HG03571 (cell line): ENCODE measurements around the gene F7.
"Not testable (repeated sequence)": the region's sequence is repeated elsewhere in the genome, so short reads cannot be mapped to it uniquely, and the experiment has no call there.

ENCODE experiments used
- ATAC-seq: cut with Tn5 transposase; IDR thresholded peaks from one replicate; pipeline ENCODE4 v1.9.1; 2021; ENCODE audit not compliant: unreplicated experiment

F7 gene

DNA sequence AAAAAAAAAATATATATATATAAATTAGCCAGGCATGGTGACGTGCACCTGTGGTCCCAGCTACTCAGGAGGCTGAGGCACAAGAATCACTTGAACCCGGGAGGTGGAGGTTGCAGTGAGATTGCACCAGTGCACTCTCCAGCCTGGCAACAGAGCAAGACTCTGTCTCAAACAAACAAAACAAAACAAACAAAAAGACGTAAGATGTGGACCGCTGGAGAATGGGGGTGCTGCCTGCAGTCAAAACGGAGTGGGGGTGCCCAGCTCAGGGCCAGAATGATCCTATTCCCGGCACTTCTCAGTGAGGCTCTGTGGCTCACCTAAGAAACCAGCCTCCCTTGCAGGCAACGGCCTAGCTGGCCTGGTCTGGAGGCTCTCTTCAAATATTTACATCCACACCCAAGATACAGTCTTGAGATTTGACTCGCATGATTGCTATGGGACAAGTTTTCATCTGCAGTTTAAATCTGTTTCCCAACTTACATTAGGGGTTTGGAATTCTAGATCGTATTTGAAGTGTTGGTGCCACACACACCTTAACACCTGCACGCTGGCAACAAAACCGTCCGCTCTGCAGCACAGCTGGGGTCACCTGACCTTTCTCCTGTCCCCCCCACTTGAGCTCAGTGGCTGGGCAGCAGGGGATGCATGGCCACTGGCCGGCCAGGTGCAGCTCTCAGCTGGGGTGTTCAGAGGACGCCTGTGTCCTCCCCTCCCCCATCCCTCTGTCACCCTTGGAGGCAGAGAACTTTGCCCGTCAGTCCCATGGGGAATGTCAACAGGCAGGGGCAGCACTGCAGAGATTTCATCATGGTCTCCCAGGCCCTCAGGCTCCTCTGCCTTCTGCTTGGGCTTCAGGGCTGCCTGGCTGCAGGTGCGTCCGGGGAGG, at the start of gene F7:
Gene F7 (plus strand): TSS at position 760 of the 889 bp plus-strand sequence. CDS start 51 bp downstream, at position 811.
- no peak for ATAC-seq

DNA sequence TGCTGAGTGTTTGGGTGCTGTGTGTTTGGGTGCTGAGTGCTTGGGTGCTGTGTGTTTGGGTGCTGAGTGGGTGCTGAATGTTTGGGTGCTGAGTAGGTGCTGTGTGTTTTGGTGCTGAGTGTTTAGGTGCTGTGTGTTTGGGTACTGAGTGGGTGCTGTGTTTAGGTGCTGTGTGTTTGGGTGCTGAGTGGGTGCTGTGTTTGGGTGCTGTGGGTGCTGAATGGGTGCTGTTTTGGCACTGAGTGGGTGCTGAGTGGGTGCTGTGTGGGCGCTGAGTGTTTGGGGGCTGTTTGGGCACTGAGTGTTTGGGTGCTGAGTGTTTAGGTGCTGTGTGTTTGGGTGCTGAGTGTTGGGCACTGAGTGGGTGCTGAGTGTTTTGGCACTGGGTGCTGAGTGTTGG, 48.5 kb upstream of the F7 start:
- ATAC-seq: no peak

GRCh38 chr13:113057559-113057958, 48.0 kb upstream of the F7 start:
- not testable (repeated sequence) for ATAC-seq

DNA sequence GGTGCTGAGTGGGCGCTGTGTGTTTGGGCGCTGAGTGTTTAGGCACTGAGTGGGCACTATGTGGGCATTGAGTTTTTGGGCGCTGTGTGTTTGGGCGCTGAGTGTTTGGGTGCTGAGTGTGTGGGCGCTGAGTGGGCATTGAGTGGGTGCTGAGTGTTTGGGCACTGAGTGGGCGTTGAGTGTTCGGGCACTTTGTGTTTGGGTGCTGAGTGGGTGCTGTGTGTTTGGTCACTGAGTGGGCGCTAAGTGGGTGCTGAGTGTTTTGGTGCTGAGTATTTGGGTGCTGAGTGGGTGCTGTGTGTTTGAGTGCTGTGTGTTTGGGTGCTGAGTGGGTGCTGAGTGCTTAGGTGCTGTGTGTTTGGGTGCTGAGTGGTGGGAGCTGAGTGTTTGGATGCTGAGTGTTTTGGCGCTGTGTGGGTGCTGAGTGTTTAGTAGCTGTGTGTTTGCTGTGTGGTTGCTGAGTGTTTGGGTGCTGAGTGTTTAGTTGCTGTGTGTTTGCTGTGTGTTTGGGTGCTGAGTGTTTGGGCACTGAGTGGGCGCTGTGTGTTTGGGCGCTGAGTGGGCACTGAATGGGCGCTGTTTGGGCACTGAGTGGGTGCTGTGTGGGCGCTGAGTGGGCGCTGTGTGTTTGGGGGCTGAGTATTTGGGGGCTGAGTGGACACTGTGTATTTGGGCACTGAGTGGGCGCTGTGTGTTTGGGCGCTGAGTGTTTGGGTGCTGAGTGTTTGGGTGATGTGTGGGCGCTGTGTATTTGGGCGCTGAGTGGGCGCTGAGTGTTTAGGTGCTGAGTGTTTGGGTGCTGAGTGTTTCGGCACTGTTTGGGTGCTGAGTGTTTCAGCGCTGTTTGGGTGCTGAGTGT, 47.2 kb upstream of the F7 start:
- ATAC-seq: no peak

GRCh38 chr13:113058988-113059850, 46.4 kb upstream of the F7 start:
- ATAC-seq: no peak

- no peak for ATAC-seq
Observed at GRCh38 chr13:113059891-113060290, 45.7 kb upstream of the F7 start.

GRCh38 chr13:113060557-113061270, 44.9 kb upstream of the F7 start:
- no peak for ATAC-seq

DNA sequence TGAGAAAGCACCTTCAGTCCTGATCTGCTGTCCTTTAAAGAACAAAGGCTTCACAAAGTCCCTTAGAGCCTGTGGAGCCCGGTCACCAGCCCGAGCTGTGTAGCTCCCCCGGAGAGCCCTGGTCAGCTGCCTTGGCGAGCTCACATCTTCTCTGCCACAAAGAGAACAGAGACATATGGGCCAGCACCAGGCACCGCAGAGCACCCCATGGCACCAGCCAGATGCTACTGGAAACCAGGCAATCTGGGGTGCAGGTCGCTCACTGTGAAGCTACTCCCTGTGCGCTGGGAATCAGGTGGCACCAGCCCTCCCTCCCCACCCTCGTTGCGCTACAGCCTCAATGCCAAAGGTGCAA, 44.3 kb upstream of the F7 start:
- no peak for ATAC-seq

DNA sequence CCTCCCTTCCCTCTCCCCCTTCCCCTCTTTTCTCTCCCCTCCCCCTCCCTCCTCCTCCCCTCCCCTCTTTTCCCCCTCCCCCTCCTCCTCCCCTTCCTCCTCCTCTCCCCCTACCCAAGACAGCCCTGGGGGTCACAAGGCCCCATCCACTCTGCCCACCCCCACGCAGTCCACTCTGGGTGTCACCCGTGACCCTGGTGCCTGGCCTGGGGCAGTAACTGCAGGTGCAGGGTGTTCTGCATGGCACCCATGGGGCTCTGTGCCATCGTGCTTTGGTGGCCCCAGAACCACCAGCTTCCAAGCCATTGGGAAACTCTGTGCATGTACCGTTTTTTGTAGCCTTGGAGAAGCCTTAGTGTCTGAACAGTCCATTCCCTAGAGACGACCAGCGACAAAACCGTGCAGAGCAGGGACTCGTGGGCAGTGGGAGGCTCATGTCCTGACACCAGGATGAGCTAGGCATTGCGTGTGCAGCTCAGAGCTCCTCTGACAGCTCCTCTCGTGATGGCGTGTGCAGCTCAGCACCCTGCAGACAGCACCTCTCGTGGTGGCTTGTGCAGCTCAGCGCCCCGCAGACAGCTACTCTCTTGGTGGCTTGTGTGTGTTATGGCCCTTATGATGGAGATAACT, 43.7 kb upstream of the F7 start:
- no peak for ATAC-seq

- no peak for ATAC-seq
Observed at GRCh38 chr13:113062691-113063090, 42.9 kb upstream of the F7 start.

GRCh38 chr13:113063091-113063491, 42.5 kb upstream of the F7 start:
- ATAC-seq: no peak

DNA sequence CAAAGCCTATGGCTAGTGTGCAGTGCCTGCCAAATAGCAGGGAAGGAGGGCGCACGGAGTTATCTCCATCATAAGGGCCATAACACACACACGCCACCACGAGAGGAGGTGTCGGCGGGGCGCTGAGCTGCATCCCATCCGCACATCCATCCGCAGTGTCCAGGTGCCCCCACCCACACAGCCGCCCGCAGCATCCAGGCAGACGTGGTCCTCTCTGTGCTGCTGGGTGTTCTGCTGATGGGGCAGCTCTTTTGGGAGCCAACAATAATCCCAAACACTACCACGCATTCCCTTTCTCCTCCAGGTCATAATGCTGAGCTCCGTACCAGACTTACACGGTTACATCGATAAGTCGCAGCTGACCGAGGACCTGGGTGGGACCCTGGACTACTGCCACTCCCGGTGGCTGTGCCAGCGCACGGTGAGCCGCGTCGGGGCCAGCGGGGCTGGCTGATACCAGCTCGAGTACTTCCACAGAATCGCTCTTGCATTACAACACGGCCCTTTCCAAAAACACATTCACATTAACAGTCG, 41.5 kb upstream of the F7 start:
- ATAC-seq: no peak

DNA sequence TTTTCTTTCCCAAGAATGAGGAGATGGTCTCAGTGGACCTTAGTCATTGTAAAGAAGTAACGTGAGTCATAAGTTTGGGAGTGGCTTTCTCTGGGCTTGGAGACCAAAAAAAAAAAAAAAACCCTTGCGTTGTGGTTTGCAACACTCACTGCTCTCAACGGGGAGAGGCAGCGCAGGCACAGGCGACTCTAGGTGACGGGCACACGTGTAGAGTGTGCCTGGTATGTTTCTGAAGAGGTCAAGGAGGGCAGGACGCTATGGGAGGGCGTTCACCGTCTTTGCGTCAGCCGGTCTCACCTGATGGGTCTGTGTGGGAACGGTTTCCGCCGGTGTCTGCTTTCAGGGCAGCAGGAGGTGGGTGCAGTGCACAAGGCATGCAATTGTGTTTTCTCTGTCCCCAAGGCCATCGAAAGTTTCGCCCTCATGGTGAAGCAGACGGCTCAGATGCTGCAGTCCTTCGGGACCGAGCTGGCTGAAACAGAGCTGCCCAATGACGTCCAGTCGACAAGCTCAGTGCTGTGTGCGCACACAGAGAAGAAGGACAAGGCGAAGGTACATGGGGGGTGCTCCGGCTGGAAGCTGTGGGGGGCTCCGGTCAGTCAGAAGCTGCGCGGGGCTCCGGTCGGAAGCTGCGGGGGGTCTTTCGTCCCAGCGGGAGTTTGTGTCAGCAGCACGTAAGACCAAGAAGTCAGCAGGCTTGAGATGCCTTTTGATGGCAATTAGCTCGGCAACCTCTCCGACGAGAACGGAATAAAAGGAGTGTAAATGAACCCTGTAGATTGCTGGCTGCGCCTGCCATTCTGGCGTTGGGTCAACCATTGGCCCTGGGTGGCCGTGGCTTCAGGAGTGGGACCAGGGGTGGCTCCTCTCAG, 40.8 kb upstream of the F7 start:
- ATAC-seq: no peak

DNA sequence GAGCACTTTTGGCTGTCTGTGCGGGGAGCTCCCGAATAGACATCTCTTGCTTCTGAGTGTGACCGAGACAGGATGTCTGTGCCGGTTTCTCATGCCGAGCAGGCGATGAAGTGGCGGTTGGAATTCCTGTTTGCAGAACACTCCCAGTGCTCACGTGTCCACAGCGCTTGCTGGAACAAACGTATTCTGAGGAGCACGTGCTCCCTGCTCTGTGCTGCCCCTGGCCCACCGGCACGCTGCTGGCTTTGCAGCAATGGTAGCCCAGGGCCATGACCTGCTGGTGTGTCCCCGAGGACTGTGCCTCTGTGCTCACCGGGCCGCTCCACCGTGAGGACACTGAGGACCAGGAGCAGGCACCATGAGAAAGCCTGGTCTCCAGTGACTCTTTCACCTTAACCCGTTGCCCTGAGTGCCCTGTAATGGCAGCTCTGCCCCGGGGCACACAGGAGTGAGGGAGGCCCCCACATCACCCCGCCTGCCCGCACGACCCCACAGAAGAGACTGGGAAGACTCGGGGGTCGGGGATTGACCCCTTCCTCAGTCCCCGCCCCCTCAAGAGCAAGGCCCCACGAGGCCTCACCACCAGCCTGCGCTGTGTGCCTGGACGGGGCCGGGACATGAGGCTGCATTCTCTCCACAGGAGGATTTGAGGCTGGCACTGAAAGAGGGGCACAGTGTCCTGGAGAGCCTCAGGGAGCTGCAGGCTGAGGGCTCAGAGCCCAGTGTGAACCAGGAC, 40.0 kb upstream of the F7 start:
- no peak for ATAC-seq

- ATAC-seq: no peak
Observed at GRCh38 chr13:113066142-113066455, 39.5 kb upstream of the F7 start.

DNA sequence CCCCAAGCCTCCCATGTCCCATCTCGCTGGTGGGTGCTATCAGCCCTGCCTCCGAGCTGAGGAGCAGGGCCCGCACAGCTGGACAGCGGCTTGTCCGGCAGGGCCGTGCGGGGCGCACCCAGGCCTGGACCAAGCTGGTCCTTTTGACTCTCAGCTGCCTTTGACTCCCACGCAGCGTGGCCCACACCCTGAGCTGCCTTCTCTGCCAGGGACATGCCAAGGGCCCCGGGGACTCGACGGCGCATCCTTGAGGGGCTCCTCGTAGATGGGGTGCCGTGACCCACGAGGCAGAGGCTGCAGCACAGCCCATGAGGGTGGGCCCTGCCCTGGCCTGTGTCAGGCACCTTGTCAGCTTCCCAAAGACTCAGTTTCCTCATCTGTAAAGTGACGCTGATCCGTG, 38.8 kb upstream of the F7 start:
- ATAC-seq: no peak

- no peak for ATAC-seq
Observed at GRCh38 chr13:113069861-113070805, 35.5 kb upstream of the F7 start.
